Measurements from ENCODE around the gene SEMA4D.
A peak's percentile ranks its signal among the peaks of the same experiment; 100 is the strongest.

SEMA4D gene

GRCh38 chr9:89505048-89505447, 7.1 kb upstream of the SEMA4D start:
- Mint-ChIP-seq H3K27ac (peak overlapping the region; percentile 89 to 96 (median 94)), H3K4me3 (no peak overlapping the region), H3K4me1 (peaks cover 10% of the 10 kb centered on the region), H3K36me3 (ENCODE audit: low read depth) (no peaks in the 10 kb centered on the region), H3K9me3 (no peaks in the 10 kb centered on the region), H3K27me3 (ENCODE audit: low read depth) (peaks cover 4% of the 10 kb centered on the region)
- no peak for TF ChIP-seq CTCF (IDR thresholded peaks at IDR 0.05; ENCODE audit: unreplicated experiment in 3 of 3)

- H3K36me3 Mint-ChIP-seq (ENCODE audit: low read depth): no peaks in the 10 kb centered on the region
- H3K4me3 Mint-ChIP-seq: no peak overlapping the region
- peaks cover 10% of the 10 kb centered on the region for H3K4me1 Mint-ChIP-seq
- H3K27me3 Mint-ChIP-seq (ENCODE audit: low read depth): no peaks in the 10 kb centered on the region
- no peak overlapping the region for H3K27ac Mint-ChIP-seq
- no peak for TF ChIP-seq CTCF (IDR thresholded peaks at IDR 0.05; ENCODE audit: unreplicated experiment in 3 of 3)
- H3K9me3 Mint-ChIP-seq: no peaks in the 10 kb centered on the region
Measured at GRCh38 chr9:89502671-89503070, 4.8 kb upstream of the SEMA4D start.

GRCh38 chr9:89502038-89502601, 4.2 kb upstream of the SEMA4D start:
- no peaks in the 10 kb centered on the region for H3K36me3 Mint-ChIP-seq (ENCODE audit: low read depth)

GRCh38 chr9:89501311-89501898, 3.5 kb upstream of the SEMA4D start:
- Mint-ChIP-seq H3K36me3 (ENCODE audit: low read depth) (no peaks in the 10 kb centered on the region), H3K9me3 (no peaks in the 10 kb centered on the region), H3K4me3 (no peak overlapping the region), H3K27ac (no peak overlapping the region), H3K4me1 (peaks cover 13% of the 10 kb centered on the region), H3K27me3 (ENCODE audit: low read depth) (no peaks in the 10 kb centered on the region)
- TF ChIP-seq CTCF (IDR thresholded peaks at IDR 0.05; ENCODE audit: unreplicated experiment in 3 of 3): no peak

More at GRCh38 chr9:89502038-89502601, 4.2 kb upstream of the SEMA4D start:
- H3K9me3 Mint-ChIP-seq: no peaks in the 10 kb centered on the region
- H3K4me1 Mint-ChIP-seq: peaks cover 11% of the 10 kb centered on the region
- no peaks in the 10 kb centered on the region for H3K27me3 Mint-ChIP-seq (ENCODE audit: low read depth)
- no peak overlapping the region for H3K27ac Mint-ChIP-seq
- no peak overlapping the region for H3K4me3 Mint-ChIP-seq
- no peak for TF ChIP-seq CTCF (IDR thresholded peaks at IDR 0.05; ENCODE audit: unreplicated experiment in 3 of 3)

GRCh38 chr9:89500008-89500407, 2.1 kb upstream of the SEMA4D start:
- Mint-ChIP-seq H3K9me3 (no peaks in the 10 kb centered on the region), H3K4me1 (peaks cover 6% of the 10 kb centered on the region), H3K27ac (peak overlapping the region in 2 of 3 experiments; percentile 23 to 55), H3K4me3 (peak overlapping the region; percentile 46 to 89 (median 85)), H3K27me3 (ENCODE audit: low read depth) (no peaks in the 10 kb centered on the region), H3K36me3 (ENCODE audit: low read depth) (no peaks in the 10 kb centered on the region)
- no peak for TF ChIP-seq CTCF (IDR thresholded peaks at IDR 0.05; ENCODE audit: unreplicated experiment in 3 of 3)
